ENCODE measurements around the gene ZNF319. TPM values are rescaled to one million over a fixed set of nuclear protein-coding genes. Genes with fewer than 3 reads are reported as not detected.

Gene ZNF319
- polyA plus RNA-seq, 1 experiment = 4.7 TPM

- no peak for DNase-seq (ENCODE audit: low read depth, low spot score)
- POLR2A ChIA-PET = no interaction called here
- Histone ChIP-seq H3K27me3 (ENCODE audit: control insufficient read depth, insufficient read depth, low read length) (peaks cover 27% of the 10 kb centered on the region), H3K9me3 (ENCODE audit: control insufficient read depth, insufficient read depth, low read length) (no peaks in the 10 kb centered on the region), H3K27ac (ENCODE audit: low read depth, low read length) (no peak overlapping the region), H3K4me3 (ENCODE audit: low read depth, low read length) (no peak overlapping the region)
- CTCF ChIA-PET = interaction anchor here (1.2 kb wide), 1 partner anchor 72 kb away, joined by 4 read pairs; no protein-coding TSS in a partner anchor
- TF ChIP-seq, protein P1, sequence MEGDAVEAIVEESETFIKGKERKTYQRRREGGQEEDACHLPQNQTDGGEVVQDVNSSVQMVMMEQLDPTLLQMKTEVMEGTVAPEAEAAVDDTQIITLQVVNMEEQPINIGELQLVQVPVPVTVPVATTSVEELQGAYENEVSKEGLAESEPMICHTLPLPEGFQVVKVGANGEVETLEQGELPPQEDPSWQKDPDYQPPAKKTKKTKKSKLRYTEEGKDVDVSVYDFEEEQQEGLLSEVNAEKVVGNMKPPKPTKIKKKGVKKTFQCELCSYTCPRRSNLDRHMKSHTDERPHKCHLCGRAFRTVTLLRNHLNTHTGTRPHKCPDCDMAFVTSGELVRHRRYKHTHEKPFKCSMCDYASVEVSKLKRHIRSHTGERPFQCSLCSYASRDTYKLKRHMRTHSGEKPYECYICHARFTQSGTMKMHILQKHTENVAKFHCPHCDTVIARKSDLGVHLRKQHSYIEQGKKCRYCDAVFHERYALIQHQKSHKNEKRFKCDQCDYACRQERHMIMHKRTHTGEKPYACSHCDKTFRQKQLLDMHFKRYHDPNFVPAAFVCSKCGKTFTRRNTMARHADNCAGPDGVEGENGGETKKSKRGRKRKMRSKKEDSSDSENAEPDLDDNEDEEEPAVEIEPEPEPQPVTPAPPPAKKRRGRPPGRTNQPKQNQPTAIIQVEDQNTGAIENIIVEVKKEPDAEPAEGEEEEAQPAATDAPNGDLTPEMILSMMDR (IDR thresholded peaks at IDR 0.05; ENCODE audit: low read depth, low read length) = no peak
Measured at GRCh38 chr16:57971848-57972247, 28.6 kb downstream of the ZNF319 start.

DNA sequence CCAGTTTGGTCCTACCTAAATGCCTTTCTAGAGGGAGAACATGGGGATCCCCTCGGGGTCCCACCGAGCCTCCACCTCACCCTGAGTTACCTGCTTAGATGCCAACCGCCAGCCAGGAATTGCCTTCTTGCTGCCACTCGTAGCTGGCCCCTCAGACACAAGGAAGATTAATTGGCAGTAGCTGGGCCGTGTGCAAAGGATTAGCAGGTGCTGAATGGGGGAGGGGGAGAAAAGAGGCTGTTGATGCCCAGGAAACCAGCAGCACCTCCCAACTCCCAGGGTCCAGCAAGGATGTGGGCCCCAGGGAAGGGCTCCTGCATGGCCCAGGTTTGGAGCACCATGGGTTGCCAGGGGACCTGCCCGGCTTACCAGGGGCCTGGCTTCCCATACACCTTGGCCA, 29.5 kb downstream of the ZNF319 start, which contains the start of gene CNGB1:
Gene CNGB1 (minus strand): TSS at position 159 of the 400 bp plus-strand sequence. CDS start 3,842 bp downstream, outside the sequence.
- DNase-seq (ENCODE audit: low read depth, low spot score) = no peak
- Histone ChIP-seq H3K27me3 (ENCODE audit: control insufficient read depth, insufficient read depth, low read length) (peaks cover 25% of the 10 kb centered on the region), H3K4me3 (ENCODE audit: low read depth, low read length) (no peak within 1 kb of the TSS), H3K9me3 (ENCODE audit: control insufficient read depth, insufficient read depth, low read length) (no peaks in the 10 kb centered on the region), H3K27ac (ENCODE audit: low read depth, low read length) (no peak within 1 kb of the TSS)
- ChIA-PET CTCF (interaction anchor here (1.2 kb wide), 1 partner anchor 72 kb away, joined by 4 read pairs; no protein-coding TSS in a partner anchor), POLR2A (no interaction called here)
- TF ChIP-seq, protein P1 (IDR thresholded peaks at IDR 0.05; ENCODE audit: low read depth, low read length) = no peak

GRCh38 chr16:57970319-57970718, 30.2 kb downstream of the ZNF319 start:
- CTCF ChIA-PET = no interaction called here
- POLR2A ChIA-PET = no interaction called here
- Histone ChIP-seq H3K4me3 (ENCODE audit: low read depth, low read length) (no peak overlapping the region), H3K27me3 (ENCODE audit: control insufficient read depth, insufficient read depth, low read length) (peaks cover 25% of the 10 kb centered on the region), H3K27ac (ENCODE audit: low read depth, low read length) (no peak overlapping the region), H3K9me3 (ENCODE audit: control insufficient read depth, insufficient read depth, low read length) (no peaks in the 10 kb centered on the region)
- TF ChIP-seq, protein P1 (IDR thresholded peaks at IDR 0.05; ENCODE audit: low read depth, low read length) = no peak
- no peak for DNase-seq (ENCODE audit: low read depth, low spot score)

GRCh38 chr16:57969451-57970123, 30.9 kb downstream of the ZNF319 start:
- H3K9me3 ChIP-seq (ENCODE audit: control insufficient read depth, insufficient read depth, low read length) = no peaks in the 10 kb centered on the region
- no peak for DNase-seq (ENCODE audit: low read depth, low spot score)
- H3K4me3 ChIP-seq (ENCODE audit: low read depth, low read length) = no peak overlapping the region
- CTCF ChIA-PET = no interaction called here
- H3K27me3 ChIP-seq (ENCODE audit: control insufficient read depth, insufficient read depth, low read length) = peaks cover 25% of the 10 kb centered on the region
- POLR2A ChIA-PET = no interaction called here
- H3K27ac ChIP-seq (ENCODE audit: low read depth, low read length) = no peak overlapping the region
- TF ChIP-seq, protein P1 (IDR thresholded peaks at IDR 0.05; ENCODE audit: low read depth, low read length) = no peak

DNA sequence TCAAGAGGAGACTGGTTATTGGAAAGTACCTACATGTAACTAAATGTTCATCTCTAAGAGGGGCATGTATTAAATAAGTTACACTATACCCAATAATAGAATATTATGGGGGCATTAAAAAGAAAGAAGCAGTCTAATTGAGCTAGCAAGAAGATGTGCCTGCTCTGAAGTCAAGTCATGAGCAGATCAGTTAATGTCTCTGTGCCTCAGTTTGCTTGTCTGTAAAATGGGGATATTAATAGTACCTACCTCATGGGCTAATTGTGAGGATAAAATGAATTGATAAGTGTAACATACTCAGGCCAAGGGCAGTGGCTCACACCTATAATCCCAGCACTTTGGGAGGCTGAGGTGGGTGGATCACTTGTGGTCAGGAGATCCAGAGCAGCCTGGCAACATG, 32.6 kb downstream of the ZNF319 start:
- POLR2A ChIA-PET = no interaction called here
- no peak for DNase-seq (ENCODE audit: low read depth, low spot score)
- Histone ChIP-seq H3K4me3 (ENCODE audit: low read depth, low read length) (no peak overlapping the region), H3K27me3 (ENCODE audit: control insufficient read depth, insufficient read depth, low read length) (peaks cover 28% of the 10 kb centered on the region), H3K9me3 (ENCODE audit: control insufficient read depth, insufficient read depth, low read length) (no peaks in the 10 kb centered on the region), H3K27ac (ENCODE audit: low read depth, low read length) (no peak overlapping the region)
- TF ChIP-seq, protein P1 (IDR thresholded peaks at IDR 0.05; ENCODE audit: low read depth, low read length) = no peak
- CTCF ChIA-PET = no interaction called here
